Gastroesophageal sphincter (tissue), 4 donors: ENCODE measurements around the gene GALNT10. TPM values are rescaled to one million over a fixed set of nuclear protein-coding genes. Genes with fewer than 3 reads are reported as not detected.

Experiments
- ATAC-seq: fragments of 150-250 bp; one replicate; pipeline ENCODE4 v1.9.1; 2016; ENCODE audit warnings: mild to moderate bottlenecking, moderate library complexity
- H3K27ac ChIP-seq, 4 donors: fragments of 200-600 bp; sonication (generic) in 3 of 4; 1 replicate in 3 of 4; 2 replicates in 1 of 4; pipeline ENCODE4 v1.5.1; 2016 to 2019
- H3K27me3 ChIP-seq: fragments of 200-600 bp; sonication (generic); one replicate; pipeline ENCODE4 v1.5.1; 2019
- H3K36me3 ChIP-seq, 2 donors: fragments of 200-600 bp; sonication (generic); one replicate each; pipeline ENCODE4 v1.5.1; 2019; ENCODE audit warnings: control low read depth in 1 of 2
- H3K4me1 ChIP-seq, 3 donors: fragments of 200-600 bp; sonication (generic); 1 replicate in 2 of 3; 2 replicates in 1 of 3; pipeline ENCODE4 v1.5.1; 2016 to 2019; ENCODE audit warnings: control low read depth in 2 of 3
- H3K4me3 ChIP-seq, 2 donors: fragments of 200-600 bp; sonication (generic); one replicate each; pipeline ENCODE4 v1.5.1; 2019; ENCODE audit warnings: mild to moderate bottlenecking in 1 of 2, moderate library complexity in 1 of 2
- H3K9me3 ChIP-seq, 3 donors: fragments of 200-600 bp; sonication (generic); one replicate each; pipeline ENCODE4 v1.5.1; 2017 to 2019; ENCODE audit warnings: control low read depth in 2 of 3
- CTCF ChIP-seq, 4 experiments: fragments of 200-600 bp in 2 of 4; fragments of 450-650 bp in 2 of 4; sonication (generic) in 1 of 4; IDR thresholded peaks; one replicate each; pipeline ENCODE4 v1.5.1; 2017 to 2019; ENCODE audit warnings: antibody characterized with exemption in 4 of 4, mild to moderate bottlenecking in 2 of 4, moderate library complexity in 2 of 4
- EP300 ChIP-seq: sonication (generic); formaldehyde crosslinking; IDR thresholded peaks from one replicate; pipeline ENCODE4 v1.6.1; 2017; ENCODE audit warnings: antibody characterized with exemption, mild to moderate bottlenecking
- POLR2A ChIP-seq, 2 donors: fragments of 450-650 bp; IDR thresholded peaks; one replicate each; pipeline ENCODE4 v1.6.1; 2017; ENCODE audit warnings: antibody characterized with exemption in 2 of 2, mild to moderate bottlenecking in 2 of 2, moderate library complexity in 1 of 2
- POLR2AphosphoS5 ChIP-seq: sonication (generic); formaldehyde crosslinking; IDR thresholded peaks from one replicate; pipeline ENCODE4 v1.6.1; 2017; ENCODE audit warnings: antibody characterized with exemption
- WGBS, 2 donors: methylation state at CpG; one replicate each; pipeline ENCODE4 v1.1.5; 2018; ENCODE audit warnings: low coverage in 1 of 2; 5-methylcytosine and 5-hydroxymethylcytosine counted together
- total RNA-seq, 4 donors: library from RNA; depleted of rRNA; stranded (reverse); fragments of >200 nt; gene quantifications; one replicate each; pipeline ENCODE4 v1.1.0, GENCODE V29; 2016

Gene GALNT10
- total RNA-seq, 4 donors from 2014 or later, result 19.1 to 49.1 (median 34.0) TPM

DNA sequence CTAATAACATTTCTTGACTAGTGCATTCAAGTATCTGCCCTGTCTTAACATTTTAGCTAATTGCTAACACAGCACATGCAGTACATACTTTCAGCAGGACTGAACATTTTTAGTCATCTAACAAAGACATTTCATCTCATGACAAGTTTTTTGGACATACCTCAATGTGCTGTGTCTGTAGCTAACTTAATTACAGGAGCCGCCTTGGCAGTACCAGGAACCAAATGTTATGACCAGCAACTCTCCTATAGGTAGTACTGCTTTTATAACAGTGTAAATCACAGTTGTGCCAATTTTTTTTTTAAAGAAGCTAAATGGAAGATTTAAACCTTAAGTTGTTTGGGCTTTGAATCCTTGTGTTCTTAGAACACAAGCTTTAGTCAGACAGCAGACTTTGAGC, 155.9 kb downstream of the GALNT10 start:
- no peak for ATAC-seq
- H3K27ac ChIP-seq, result no peak overlapping the region
- 75% methylated on average over 1 of the region's 1 CpG; no CpG with 5 or more reads in 1 of the 2 donors for WGBS, 2 donors
- TF ChIP-seq EP300 (no peak), CTCF (IDR thresholded peaks at IDR 0.05) (no peak), POLR2A (IDR thresholded peaks at IDR 0.05) (no peak), POLR2AphosphoS5 (no peak)
- H3K4me3 ChIP-seq, result no peak overlapping the region
- no peaks in the 10 kb centered on the region for H3K9me3 ChIP-seq
- no peaks in the 10 kb centered on the region for H3K36me3 ChIP-seq
- no peaks in the 10 kb centered on the region for H3K27me3 ChIP-seq
- H3K4me1 ChIP-seq, result no peaks in the 10 kb centered on the region

GRCh38 chr5:154349626-154350264, 159.2 kb downstream of the GALNT10 start:
- no peak for TF ChIP-seq POLR2A (IDR thresholded peaks at IDR 0.05)
- TF ChIP-seq CTCF (IDR thresholded peaks at IDR 0.05), result no peak
- no peak for TF ChIP-seq POLR2AphosphoS5
- TF ChIP-seq EP300, result no peak
- Histone ChIP-seq H3K9me3 (no peaks in the 10 kb centered on the region), H3K27ac (no peak overlapping the region), H3K27me3 (no peaks in the 10 kb centered on the region), H3K4me3 (no peak overlapping the region), H3K36me3 (no peaks in the 10 kb centered on the region), H3K4me1 (no peaks in the 10 kb centered on the region)
- no peak for ATAC-seq
- 91 to 94% methylated on average over 5 of the region's 5 CpGs for WGBS, 2 donors

GRCh38 chr5:154351141-154351540, 160.6 kb downstream of the GALNT10 start:
- Histone ChIP-seq H3K36me3 (no peaks in the 10 kb centered on the region), H3K9me3 (no peaks in the 10 kb centered on the region), H3K27me3 (no peaks in the 10 kb centered on the region), H3K4me1 (no peaks in the 10 kb centered on the region), H3K27ac (no peak overlapping the region), H3K4me3 (no peak overlapping the region)
- ATAC-seq, result no peak
- no peak for TF ChIP-seq CTCF (IDR thresholded peaks at IDR 0.05)
- no peak for TF ChIP-seq POLR2A (IDR thresholded peaks at IDR 0.05)
- TF ChIP-seq EP300, result no peak
- TF ChIP-seq POLR2AphosphoS5, result no peak

DNA sequence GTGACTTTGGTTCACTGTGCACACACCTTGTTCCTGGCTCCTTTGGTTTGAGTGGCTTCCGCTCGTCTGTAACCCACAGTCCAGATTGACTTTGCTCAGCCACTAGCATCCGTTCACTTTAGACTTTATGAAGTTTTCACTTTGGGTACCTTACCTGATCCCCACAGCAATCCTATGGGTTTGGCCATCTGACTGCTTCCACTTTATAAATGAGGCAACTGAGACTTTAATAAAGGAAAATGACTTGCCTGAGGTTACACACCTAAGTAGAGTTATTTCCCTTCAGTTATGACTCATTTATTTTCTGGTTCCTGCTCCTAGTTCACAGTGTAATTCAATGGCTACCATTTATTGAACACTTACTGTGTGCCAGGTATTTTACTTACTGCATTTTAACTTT, 161.0 kb downstream of the GALNT10 start:
- no peaks in the 10 kb centered on the region for H3K9me3 ChIP-seq

More for the DNA sequence above, 161.0 kb downstream of the GALNT10 start:
- Histone ChIP-seq H3K36me3 (no peaks in the 10 kb centered on the region), H3K4me3 (no peak overlapping the region), H3K27me3 (no peaks in the 10 kb centered on the region), H3K27ac (no peak overlapping the region), H3K4me1 (no peaks in the 10 kb centered on the region)
- TF ChIP-seq CTCF (IDR thresholded peaks at IDR 0.05) (no peak), EP300 (no peak), POLR2AphosphoS5 (no peak), POLR2A (IDR thresholded peaks at IDR 0.05) (no peak)
- 94 to 97% methylated on average over 3 of the region's 3 CpGs for WGBS, 2 donors
- no peak for ATAC-seq
